ENCODE data around the gene PSMB5.

- TF ChIP-seq CTCF (IDR thresholded peaks at IDR 0.05): no peak
- no peak for TF ChIP-seq POLR2A (IDR thresholded peaks at IDR 0.05)
Measured at GRCh38 chr14:23056956-23057756, 22.5 kb upstream of the PSMB5 start, which contains the start of gene CDH24.
